Natural killer cell (primary cell): ENCODE data around the gene ZNF200. TPM values are rescaled to one million over a fixed set of nuclear protein-coding genes. Genes with fewer than 3 reads are reported as not detected.
"Not testable (repeated sequence)": the region's sequence is repeated elsewhere in the genome, so short reads cannot be mapped to it uniquely, and the experiment has no call there.

Source experiments
- ATAC-seq, 3 donors: fragments of 150-1000 bp in 2 of 3; fragments of 200-7000 bp in 1 of 3; cut with Tn5 transposase; 1 replicate in 1 of 3; 2 replicates in 2 of 3; pipeline ENCODE4 v1.10.0; 2021; ENCODE audit warnings: mild to moderate bottlenecking in 2 of 3, moderate library complexity in 2 of 3
- DNase-seq, 2 donors: peaks; one replicate each; pipeline versions ENCODE4 v3.0.0 to v3.0.0-alpha.2; 2013 to 2021; ENCODE audit warnings: mixed read lengths in 1 of 2
- H3K27ac ChIP-seq: one replicate; pipeline ENCODE4 v1.5.1; 2013; ENCODE audit warnings: mild to moderate bottlenecking, low read length
- H3K27me3 ChIP-seq: one replicate; pipeline ENCODE4 v1.6.1; 2013; ENCODE audit warnings: low read length; ENCODE audit not compliant: control insufficient read depth, insufficient read depth
- H3K36me3 ChIP-seq: one replicate; pipeline ENCODE4 v1.6.1; 2013; ENCODE audit warnings: low read length; ENCODE audit not compliant: control insufficient read depth, insufficient read depth
- H3K4me1 ChIP-seq: one replicate; pipeline ENCODE4 v1.6.1; 2013; ENCODE audit warnings: low read length; ENCODE audit not compliant: control insufficient read depth, insufficient read depth
- H3K4me3 ChIP-seq: one replicate; pipeline ENCODE4 v1.5.1; 2013; ENCODE audit warnings: low read length
- H3K9me3 ChIP-seq: one replicate; pipeline ENCODE4 v1.6.1; 2013; ENCODE audit warnings: low read length; ENCODE audit not compliant: control insufficient read depth, insufficient read depth
- H3K27ac Mint-ChIP-seq, 2 donors: one replicate each; pipeline ENCODE4 v1.8.0; 2022; ENCODE audit warnings: mild to moderate bottlenecking in 2 of 2, mixed read lengths in 2 of 2, moderate library complexity in 1 of 2
- H3K27me3 Mint-ChIP-seq, 2 donors: one replicate each; pipeline ENCODE4 v1.8.0; 2022; ENCODE audit warnings: low read depth in 2 of 2, mixed read lengths in 2 of 2
- H3K36me3 Mint-ChIP-seq: one replicate; pipeline ENCODE4 v1.8.0; 2022; ENCODE audit warnings: mixed read lengths
- H3K4me1 Mint-ChIP-seq, 2 donors: one replicate each; pipeline ENCODE4 v1.8.0; 2022; ENCODE audit warnings: mixed read lengths in 2 of 2
- H3K4me3 Mint-ChIP-seq: one replicate; pipeline ENCODE4 v1.8.0; 2022; ENCODE audit warnings: mild to moderate bottlenecking, moderate library complexity, mixed read lengths
- H3K9me3 Mint-ChIP-seq, 2 donors: one replicate each; pipeline ENCODE4 v1.8.0; 2022; ENCODE audit warnings: mixed read lengths in 2 of 2
- WGBS: methylation state at CpG from one replicate; pipeline ENCODE4 v1.1.7; 2013; ENCODE audit warnings: missing lambda C conversion rate; ENCODE audit not compliant: insufficient coverage; 5-methylcytosine and 5-hydroxymethylcytosine counted together
- intact Hi-C: fragments of 100-400 bp; cut with micrococcal nuclease; formaldehyde crosslinking; loops from one replicate; pipeline ENCODE4 v1.14.2; 2022
- total RNA-seq, 4 donors: library from RNA; stranded (reverse); fragments of 120-200 nt in 1 of 4; gene quantifications; one replicate each; pipeline versions ENCODE4 v1.2.3 to v1.2.4, GENCODE V29; 2013 to 2022
- TF ChIP-seq, protein P1 (sequence below): fragments of 200-600 bp; IDR thresholded peaks from one replicate; pipeline ENCODE4 v1.8.0; 2022; ENCODE audit warnings: antibody characterized with exemption

Gene ZNF200
- total RNA-seq, 3 donors from 2014 or later (not counting 1 experiment from before 2014, with no cell fraction given): 5.3 to 10.9 (median 5.6) TPM

- Histone ChIP-seq H3K4me1 (peaks cover 23% of the 10 kb centered on the region), H3K9me3 (no peaks in the 10 kb centered on the region), H3K27ac (no peak overlapping the region), H3K36me3 (no peaks in the 10 kb centered on the region), H3K4me3 (peak overlapping the region; percentile 32), H3K27me3 (peaks cover 37% of the 10 kb centered on the region)
- ATAC-seq (peak; percentile 69 to 81 (median 80)), DNase-seq (peak in 1 of 2 donors; percentile 70)
- H3K4me1 Mint-ChIP-seq: peaks cover 27 to 28% of the 10 kb centered on the region in 2 donors
- intact Hi-C loops: loop anchor here (2.0 to 10.0 kb wide), 2 partner anchors 282 to 318 kb away; partner anchors contain the start of gene CLUAP1
- H3K27ac Mint-ChIP-seq: peak overlapping the region; percentile 78 to 82
- peaks cover 8% of the 10 kb centered on the region for H3K36me3 Mint-ChIP-seq
- TF ChIP-seq, protein P1, sequence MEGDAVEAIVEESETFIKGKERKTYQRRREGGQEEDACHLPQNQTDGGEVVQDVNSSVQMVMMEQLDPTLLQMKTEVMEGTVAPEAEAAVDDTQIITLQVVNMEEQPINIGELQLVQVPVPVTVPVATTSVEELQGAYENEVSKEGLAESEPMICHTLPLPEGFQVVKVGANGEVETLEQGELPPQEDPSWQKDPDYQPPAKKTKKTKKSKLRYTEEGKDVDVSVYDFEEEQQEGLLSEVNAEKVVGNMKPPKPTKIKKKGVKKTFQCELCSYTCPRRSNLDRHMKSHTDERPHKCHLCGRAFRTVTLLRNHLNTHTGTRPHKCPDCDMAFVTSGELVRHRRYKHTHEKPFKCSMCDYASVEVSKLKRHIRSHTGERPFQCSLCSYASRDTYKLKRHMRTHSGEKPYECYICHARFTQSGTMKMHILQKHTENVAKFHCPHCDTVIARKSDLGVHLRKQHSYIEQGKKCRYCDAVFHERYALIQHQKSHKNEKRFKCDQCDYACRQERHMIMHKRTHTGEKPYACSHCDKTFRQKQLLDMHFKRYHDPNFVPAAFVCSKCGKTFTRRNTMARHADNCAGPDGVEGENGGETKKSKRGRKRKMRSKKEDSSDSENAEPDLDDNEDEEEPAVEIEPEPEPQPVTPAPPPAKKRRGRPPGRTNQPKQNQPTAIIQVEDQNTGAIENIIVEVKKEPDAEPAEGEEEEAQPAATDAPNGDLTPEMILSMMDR: peak; percentile 54
- H3K27me3 Mint-ChIP-seq: peaks cover 65 to 73% of the 10 kb centered on the region in 2 donors
- H3K4me3 Mint-ChIP-seq: peak overlapping the region; percentile 83
- no peaks in the 10 kb centered on the region for H3K9me3 Mint-ChIP-seq
- 2% methylated on average over 72 of the region's 72 CpGs for WGBS
These were observed 52.1 kb downstream of the ZNF200 start for GRCh38 chr16:3182608-3183444.

- H3K27me3 Mint-ChIP-seq: peaks cover 65 to 72% of the 10 kb centered on the region in 2 donors
- not testable (repeated sequence) for DNase-seq, H3K4me3 ChIP-seq, H3K9me3 Mint-ChIP-seq, ATAC-seq, H3K9me3 ChIP-seq, H3K27ac ChIP-seq, H3K36me3 Mint-ChIP-seq, H3K36me3 ChIP-seq
- Histone ChIP-seq H3K4me1 (peaks cover 21% of the 10 kb centered on the region), H3K27me3 (peaks cover 42% of the 10 kb centered on the region)
- intact Hi-C loops: loop anchor here (2.0 to 10.0 kb wide), 2 partner anchors 283 to 319 kb away; partner anchors contain the start of gene CLUAP1
- WGBS: 45% methylated on average over 7 of the region's 8 CpGs
- peaks cover 21 to 22% of the 10 kb centered on the region in 2 donors for H3K4me1 Mint-ChIP-seq
- H3K27ac Mint-ChIP-seq: peak overlapping the region; percentile 78 to 82
- peak overlapping the region; percentile 83 for H3K4me3 Mint-ChIP-seq
These were observed 52.7 kb downstream of the ZNF200 start for GRCh38 chr16:3182293-3182607.

DNA sequence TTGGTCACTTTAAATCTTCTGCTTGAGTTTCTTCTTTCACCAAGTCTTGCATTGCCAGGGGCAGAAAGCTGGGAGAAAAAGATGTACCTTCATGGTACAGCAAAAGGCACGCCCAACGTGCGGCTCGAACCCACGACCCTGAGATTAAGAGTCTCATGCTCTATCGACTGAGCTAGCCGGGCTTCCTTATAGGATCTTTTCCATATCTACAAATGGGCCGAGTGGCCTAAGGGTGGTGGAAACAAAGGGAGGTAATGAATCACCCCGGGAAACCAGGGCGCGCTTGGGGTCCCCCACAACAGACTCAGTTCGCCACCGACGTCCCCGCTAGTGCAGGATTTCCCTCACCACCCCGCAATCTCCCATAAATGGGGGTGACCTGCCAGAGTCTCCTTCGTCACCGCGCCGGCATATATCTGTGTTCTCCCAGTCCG lies 54.5 kb downstream of the ZNF200 start:
- Mint-ChIP-seq H3K9me3 (no peaks in the 10 kb centered on the region), H3K4me3 (no peak overlapping the region), H3K27ac (no peak overlapping the region), H3K27me3 (peaks cover 69 to 70% of the 10 kb centered on the region in 2 donors), H3K36me3 (peaks cover 8% of the 10 kb centered on the region), H3K4me1 (peaks cover 21% of the 10 kb centered on the region in 2 donors)
- DNase-seq (no peak), ATAC-seq (no peak)
- peaks cover 21% of the 10 kb centered on the region for H3K4me1 ChIP-seq
- H3K4me3 ChIP-seq: no peak overlapping the region
- no peaks in the 10 kb centered on the region for H3K36me3 ChIP-seq
- intact Hi-C loops: loop anchor here (10.0 kb wide), 1 partner anchor 284 kb away; no protein-coding TSS in a partner anchor
- TF ChIP-seq, protein P1: no peak
- no peak overlapping the region for H3K27ac ChIP-seq
- 55% methylated on average over 19 of the region's 21 CpGs for WGBS
- no peaks in the 10 kb centered on the region for H3K9me3 ChIP-seq
- peaks cover 51% of the 10 kb centered on the region for H3K27me3 ChIP-seq

DNA sequence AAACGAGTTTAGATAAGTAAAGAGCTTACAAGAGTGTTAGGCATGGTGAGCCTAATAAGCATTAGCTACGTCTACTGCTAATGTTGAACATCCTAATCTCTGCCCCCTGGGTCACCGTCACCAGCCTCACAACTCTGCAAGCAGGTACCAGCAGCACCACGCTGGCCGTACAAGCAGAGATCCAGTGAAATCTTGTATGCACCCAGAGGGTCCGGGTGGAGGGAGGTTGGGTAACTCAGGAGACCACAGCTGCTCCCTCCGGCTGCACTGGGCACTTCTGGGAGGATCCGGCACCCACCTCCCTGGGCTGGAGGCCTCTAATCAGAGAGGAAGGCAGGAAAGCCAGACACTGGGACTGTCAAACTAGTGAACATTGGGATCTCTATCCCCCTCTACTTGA lies 55.3 kb downstream of the ZNF200 start:
- no peak overlapping the region for H3K27ac Mint-ChIP-seq
- peaks cover 8% of the 10 kb centered on the region for H3K36me3 Mint-ChIP-seq

More for the DNA sequence above, 55.3 kb downstream of the ZNF200 start:
- no peak for ATAC-seq
- no peak for DNase-seq
- Histone ChIP-seq H3K4me1 (peaks cover 29% of the 10 kb centered on the region), H3K36me3 (no peaks in the 10 kb centered on the region), H3K27ac (no peak overlapping the region), H3K9me3 (no peaks in the 10 kb centered on the region), H3K27me3 (peaks cover 58% of the 10 kb centered on the region), H3K4me3 (no peak overlapping the region)
- TF ChIP-seq, protein P1: no peak
- H3K9me3 Mint-ChIP-seq: no peaks in the 10 kb centered on the region
- peaks cover 21% of the 10 kb centered on the region in 2 donors for H3K4me1 Mint-ChIP-seq
- WGBS: 82% methylated on average over 8 of the region's 8 CpGs
- H3K4me3 Mint-ChIP-seq: no peak overlapping the region
- intact Hi-C loops: loop anchor here (10.0 kb wide), 1 partner anchor 285 kb away; no protein-coding TSS in a partner anchor
- peaks cover 69 to 70% of the 10 kb centered on the region in 2 donors for H3K27me3 Mint-ChIP-seq
